ENCODE results near the gene NUDT8. TPM values are rescaled to one million over a fixed set of nuclear protein-coding genes. Genes with fewer than 3 reads are reported as not detected.

Gene NUDT8
- total RNA-seq, 1 experiment from 2014 or later: 13.2 TPM

- H3K4me3 ChIP-seq (ENCODE audit: low read depth in 2 of 2, low read length in 2 of 2): no peak overlapping the region
- ATAC-seq (no peak), DNase-seq (ENCODE audit: low read depth, low spot score) (no peak)
- H3K27me3 ChIP-seq (ENCODE audit: control insufficient read depth, insufficient read depth, low read length): no peaks in the 10 kb centered on the region
- no TSS peak for BruUV-seq (replicated peaks)
- H3K36me3 ChIP-seq (ENCODE audit: control insufficient read depth, insufficient read depth, low read length): no peaks in the 10 kb centered on the region
- H3K4me1 ChIP-seq (ENCODE audit: control insufficient read depth, insufficient read depth, low read length): peaks cover 8% of the 10 kb centered on the region; the same call in 1 of the 2 replicates
- in situ Hi-C loops (cut with HindIII; ENCODE audit: low pct_unique_long_range_greater_than_20kb, low sequenced_read_pairs) (no loop called here), intact Hi-C loops (cut with micrococcal nuclease; ENCODE audit: unreplicated experiment) (no loop called here)
- ChIA-PET CTCF (no interaction called here), POLR2A (interaction anchor here (0.6 kb wide), 2 partner anchors 12 to 262 kb away, joined by 4 to 5 read pairs; no protein-coding TSS in a partner anchor)
- no peak overlapping the region for H3K27ac ChIP-seq (ENCODE audit: low read length)
- H3K9me3 ChIP-seq (ENCODE audit: control insufficient read depth, insufficient read depth, low read depth, low read length): no peaks in the 10 kb centered on the region
- TF ChIP-seq REST (IDR thresholded peaks at IDR 0.05; ENCODE audit: insufficient read depth in 1 of 2, low read depth in 2 of 2, low read length in 1 of 2) (no peak), SIN3A (IDR thresholded peaks at IDR 0.05; ENCODE audit: borderline replicate concordance, insufficient read depth, low read depth, low read length) (no peak), CTCF (IDR thresholded peaks at IDR 0.05) (no peak), POLR2AphosphoS5 (IDR thresholded peaks at IDR 0.05; ENCODE audit: low read depth, low read length) (no peak), TCF7L2 (IDR thresholded peaks at IDR 0.05; ENCODE audit: low read depth, low read length) (no peak)
Observed at GRCh38 chr11:67634366-67635230, 4.9 kb upstream of the NUDT8 start.

GRCh38 chr11:67633758-67634365 is 4.1 kb upstream of the NUDT8 start:
- CTCF ChIA-PET: no interaction called here
- TF ChIP-seq POLR2AphosphoS5 (IDR thresholded peaks at IDR 0.05; ENCODE audit: low read depth, low read length): no peak
- TF ChIP-seq CTCF (IDR thresholded peaks at IDR 0.05): no peak
- no peak for TF ChIP-seq REST (IDR thresholded peaks at IDR 0.05; ENCODE audit: insufficient read depth in 1 of 2, low read depth in 2 of 2, low read length in 1 of 2)
- no peak for TF ChIP-seq TCF7L2 (IDR thresholded peaks at IDR 0.05; ENCODE audit: low read depth, low read length)
- TF ChIP-seq SIN3A (IDR thresholded peaks at IDR 0.05; ENCODE audit: borderline replicate concordance, insufficient read depth, low read depth, low read length): no peak
- ATAC-seq: no peak
- H3K27me3 ChIP-seq (ENCODE audit: control insufficient read depth, insufficient read depth, low read length): no peaks in the 10 kb centered on the region
- POLR2A ChIA-PET: no interaction called here
- DNase-seq (ENCODE audit: low read depth, low spot score): no peak
- no peaks in the 10 kb centered on the region for H3K36me3 ChIP-seq (ENCODE audit: control insufficient read depth, insufficient read depth, low read length)
- H3K4me1 ChIP-seq (ENCODE audit: control insufficient read depth, insufficient read depth, low read length): peaks cover 11% of the 10 kb centered on the region; the same call in 1 of the 2 replicates
- intact Hi-C loops (cut with micrococcal nuclease; ENCODE audit: unreplicated experiment) (no loop called here), in situ Hi-C loops (cut with HindIII; ENCODE audit: low pct_unique_long_range_greater_than_20kb, low sequenced_read_pairs) (no loop called here)
- no peak overlapping the region for H3K4me3 ChIP-seq (ENCODE audit: low read depth in 2 of 2, low read length in 2 of 2)
- no TSS peak for BruUV-seq (replicated peaks)
- H3K9me3 ChIP-seq (ENCODE audit: control insufficient read depth, insufficient read depth, low read depth, low read length): no peaks in the 10 kb centered on the region
- H3K27ac ChIP-seq (ENCODE audit: low read length): no peak overlapping the region
